A549 treated with RU486 at 1 μM for 4 hours (cell line): ENCODE data around the gene OR2W3. TPM values are rescaled to one million over a fixed set of nuclear protein-coding genes. Genes with fewer than 3 reads are reported as not detected.

Source experiments
- total RNA-seq: library from RNA; stranded (reverse); fragments of 200-300 nt; extraction: Qiagen RNA extraction; gene quantifications from 5 replicates; pipeline ENCODE4 v1.2.3, GENCODE V29; 2022; ENCODE audit warnings: low read depth

The OR2W3 gene
- total RNA-seq = not detected in 5 replicates

GRCh38 chr1:247895163-247895637 lies at the start of gene OR2W3:
Gene OR2W3 (plus strand): TSS chr1:247895587. CDS start chr1:247895587, 0 bp downstream.

DNA sequence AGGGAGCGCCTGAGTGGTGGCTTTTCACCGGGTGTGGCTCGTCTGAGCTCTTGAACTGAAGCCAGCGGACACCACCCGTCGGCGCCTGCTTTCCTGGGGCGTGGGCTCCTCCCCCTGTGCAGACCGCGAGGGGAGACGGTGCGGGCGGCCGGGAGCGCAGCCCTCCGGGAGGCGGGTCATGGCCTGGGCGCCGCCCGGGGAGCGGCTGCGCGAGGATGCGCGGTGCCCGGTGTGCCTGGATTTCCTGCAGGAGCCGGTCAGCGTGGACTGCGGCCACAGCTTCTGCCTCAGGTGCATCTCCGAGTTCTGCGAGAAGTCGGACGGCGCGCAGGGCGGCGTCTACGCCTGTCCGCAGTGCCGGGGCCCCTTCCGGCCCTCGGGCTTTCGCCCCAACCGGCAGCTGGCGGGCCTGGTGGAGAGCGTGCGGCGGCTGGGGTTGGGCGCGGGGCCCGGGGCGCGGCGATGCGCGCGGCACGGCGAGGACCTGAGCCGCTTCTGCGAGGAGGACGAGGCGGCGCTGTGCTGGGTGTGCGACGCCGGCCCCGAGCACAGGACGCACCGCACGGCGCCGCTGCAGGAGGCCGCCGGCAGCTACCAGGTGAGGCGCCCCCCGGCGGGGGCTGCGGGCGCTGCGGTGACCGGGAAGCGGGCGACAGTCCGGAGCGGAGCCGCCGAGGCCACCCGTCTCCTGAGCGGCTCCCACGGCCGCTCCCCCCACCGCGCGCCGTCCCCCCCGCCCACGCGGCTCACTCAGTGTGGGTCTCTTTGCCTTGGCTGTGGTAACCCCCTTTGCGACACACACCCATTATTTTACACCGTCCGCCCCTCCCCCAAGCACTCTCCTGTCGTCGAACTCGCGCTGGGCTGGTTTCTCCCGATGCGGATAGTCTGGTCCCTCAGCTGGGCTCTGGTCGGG lies 38.1 kb upstream of the OR2W3 start, which contains the start of gene TRIM58:
TRIM58 (plus strand) TSS at position 119 of the 916 bp plus-strand sequence; CDS start at position 179, 60 bp downstream.

GRCh38 chr1:247919952-247920351 lies 24.6 kb downstream of the OR2W3 start, which contains the start of gene OR2T8:
Gene OR2T8 (plus strand): TSS chr1:247920252. CDS start chr1:247921018, 766 bp downstream.

DNA sequence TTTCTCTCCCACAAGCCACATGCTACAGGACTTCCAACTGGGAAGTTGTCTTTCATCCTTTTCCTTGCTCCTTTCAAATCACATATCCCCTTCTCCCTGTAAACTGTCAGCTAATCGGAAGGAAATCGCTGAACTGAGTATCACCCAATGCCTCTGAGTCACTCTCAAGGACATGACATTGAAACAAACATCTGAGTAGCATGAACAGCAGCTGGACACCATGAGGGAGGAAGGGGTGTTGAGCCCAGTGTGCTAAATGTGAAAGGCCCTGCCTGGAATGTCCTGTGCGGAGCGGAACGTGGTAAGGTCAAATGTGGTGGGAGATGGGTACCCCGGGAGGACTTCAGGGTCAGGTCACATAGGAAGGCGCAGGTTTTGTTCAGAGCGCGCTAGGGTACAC lies 29.5 kb downstream of the OR2W3 start, which contains the start of gene OR2AJ1:
OR2AJ1 (plus strand) TSS at position 22 of the 400 bp plus-strand sequence. CDS start 8,880 bp downstream, outside the sequence.

Other genes starting within 250 kb of the OR2W3 start
- gene OR13G1, start 215.8 kb upstream of the OR2W3 start, total RNA-seq = not detected in 5 replicates
- gene OR6F1, start 178.9 kb upstream of the OR2W3 start, total RNA-seq = not detected in 5 replicates
- not detected in 5 replicates for gene OR14K1, start 157.0 kb upstream of the OR2W3 start, total RNA-seq
- gene OR14A2, start 147.4 kb upstream of the OR2W3 start, total RNA-seq = not detected in 5 replicates
- gene OR1C1, start 135.0 kb upstream of the OR2W3 start, total RNA-seq = not detected in 5 replicates
- gene OR14A16, start 71.5 kb upstream of the OR2W3 start, total RNA-seq = not detected in 5 replicates
- gene OR11L1, start 53.7 kb upstream of the OR2W3 start, total RNA-seq = not detected in 5 replicates
- gene TRIM58, start 38.4 kb upstream of the OR2W3 start, total RNA-seq = not detected in 5 replicates
- not detected in 5 replicates for gene OR2T8, start 24.7 kb downstream of the OR2W3 start, total RNA-seq
- not detected in 5 replicates for gene OR2AJ1, start 29.3 kb downstream of the OR2W3 start, total RNA-seq
- gene OR2L8, start 53.3 kb downstream of the OR2W3 start, total RNA-seq = not detected in 5 replicates
- gene OR2AK2, start 69.6 kb downstream of the OR2W3 start, total RNA-seq = not detected in 5 replicates
- not detected in 5 replicates for gene OR2L5, start 118.1 kb downstream of the OR2W3 start, total RNA-seq
- 0.02 to 0.06 TPM in 2 of 5 replicates, not detected in the others for gene OR2L2, start 134.5 kb downstream of the OR2W3 start, total RNA-seq
- not detected in 5 replicates for gene OR2L3, start 151.2 kb downstream of the OR2W3 start, total RNA-seq
- gene OR2L13, start 199.6 kb downstream of the OR2W3 start, total RNA-seq = not detected in 5 replicates
- gene OR2M5, start 249.6 kb downstream of the OR2W3 start, total RNA-seq = not detected in 5 replicates